Endodermal cell (in vitro differentiated cells): ENCODE results near the gene RHEB. TPM values are rescaled to one million over a fixed set of nuclear protein-coding genes. Genes with fewer than 3 reads are reported as not detected.

Experiments
- DNase-seq: peaks from one replicate; pipeline ENCODE4 v3.0.0-alpha.2; 2017
- H3K27ac ChIP-seq: 2 replicates; pipeline ENCODE4 v1.5.1; 2013; ENCODE audit warnings: mild to moderate bottlenecking, low read depth, low read length, moderate library complexity
- H3K27me3 ChIP-seq: 2 replicates; pipeline ENCODE4 v1.6.1; 2013; ENCODE audit warnings: mild to moderate bottlenecking, low read length, moderate library complexity; ENCODE audit not compliant: insufficient read depth, control insufficient read depth, poor library complexity, severe bottlenecking
- H3K36me3 ChIP-seq: 2 replicates; pipeline ENCODE4 v1.7.0; 2013; ENCODE audit warnings: mild to moderate bottlenecking, low read length, moderate library complexity; ENCODE audit not compliant: control insufficient read depth, insufficient read depth
- H3K4me1 ChIP-seq: one replicate; pipeline ENCODE4 v1.7.0; 2013; ENCODE audit warnings: low read length; ENCODE audit not compliant: control insufficient read depth, insufficient read depth
- H3K4me3 ChIP-seq: 2 replicates; pipeline ENCODE4 v1.5.1; 2013; ENCODE audit warnings: mild to moderate bottlenecking, low read length, moderate library complexity
- H3K9ac ChIP-seq: 2 replicates; pipeline ENCODE4 v1.6.1; 2013; ENCODE audit warnings: mild to moderate bottlenecking, low read length, moderate library complexity; ENCODE audit not compliant: poor library complexity, severe bottlenecking; ENCODE audit errors: extremely low read depth
- H3K9me3 ChIP-seq: 2 replicates; pipeline ENCODE4 v1.6.1; 2013; ENCODE audit warnings: mild to moderate bottlenecking, low read length, moderate library complexity; ENCODE audit not compliant: control insufficient read depth
- H3K27ac Mint-ChIP-seq: 2 replicates; pipeline ENCODE4 v1.8.0; 2020; ENCODE audit warnings: mixed read lengths
- H3K27me3 Mint-ChIP-seq: 2 replicates; pipeline ENCODE4 v1.8.0; 2021; ENCODE audit warnings: mild to moderate bottlenecking, mixed read lengths; ENCODE audit not compliant: insufficient read depth
- H3K36me3 Mint-ChIP-seq: 2 replicates; pipeline ENCODE4 v1.8.0; 2020; ENCODE audit warnings: low read depth, mixed read lengths
- H3K4me1 Mint-ChIP-seq: 2 replicates; pipeline ENCODE4 v1.8.0; 2020; ENCODE audit warnings: mixed read lengths
- H3K4me3 Mint-ChIP-seq: 2 replicates; pipeline ENCODE4 v1.8.0; 2020; ENCODE audit warnings: mild to moderate bottlenecking, moderate library complexity, mixed read lengths
- H3K9me3 Mint-ChIP-seq: 2 replicates; pipeline ENCODE4 v1.8.0; 2020; ENCODE audit warnings: mild to moderate bottlenecking, mixed read lengths
- CTCF ChIP-seq: fragments of 200-600 bp; sonication (generic); conservative IDR thresholded peaks from 2 replicates; pipeline ENCODE4 v1.5.0; 2021; ENCODE audit warnings: antibody characterized with exemption, mild to moderate bottlenecking
- WGBS, 2 experiments: methylation state at CpG; one replicate each; pipeline versions ENCODE4 v1.1.5 to v1.1.7; 2013; ENCODE audit warnings: missing lambda C conversion rate in 2 of 2, mixed read lengths in 1 of 2; ENCODE audit not compliant: insufficient coverage in 1 of 2, insufficient read length in 1 of 2; 5-methylcytosine and 5-hydroxymethylcytosine counted together
- total RNA-seq, 2 donors: library from RNA; stranded (reverse); fragmentation: NEBNext Ultra II Directional in 1 of 2; extraction: Animal tissue kit (Norgen Biotek cat#: 25700) in 1 of 2; gene quantifications; 2 replicates in 1 of 2; 3 replicates in 1 of 2; pipeline ENCODE4 v1.2.1, GENCODE V29; 2021

Gene RHEB
- total RNA-seq, 2 donors from 2014 or later: 108 to 113 TPM

- H3K4me3 Mint-ChIP-seq: no peak overlapping the region
- Histone ChIP-seq H3K4me3 (no peak overlapping the region), H3K27ac (no peak overlapping the region), H3K36me3 (no peaks in the 10 kb centered on the region), H3K4me1 (peaks cover 19% of the 10 kb centered on the region), H3K27me3 (no peaks in the 10 kb centered on the region), H3K9me3 (no peaks in the 10 kb centered on the region), H3K9ac (no peak overlapping the region)
- H3K27me3 Mint-ChIP-seq: no peaks in the 10 kb centered on the region
- H3K27ac Mint-ChIP-seq: peak overlapping the region; percentile 17
- H3K36me3 Mint-ChIP-seq: no peaks in the 10 kb centered on the region
- H3K4me1 Mint-ChIP-seq: peaks cover 53% of the 10 kb centered on the region
- 85 to 95% methylated on average over 5 of the region's 5 CpGs for WGBS, 2 experiments
- no peaks in the 10 kb centered on the region for H3K9me3 Mint-ChIP-seq
- no peak for TF ChIP-seq CTCF
- no peak for DNase-seq
Measured at GRCh38 chr7:151429237-151429559, 90.5 kb downstream of the RHEB start.

DNA sequence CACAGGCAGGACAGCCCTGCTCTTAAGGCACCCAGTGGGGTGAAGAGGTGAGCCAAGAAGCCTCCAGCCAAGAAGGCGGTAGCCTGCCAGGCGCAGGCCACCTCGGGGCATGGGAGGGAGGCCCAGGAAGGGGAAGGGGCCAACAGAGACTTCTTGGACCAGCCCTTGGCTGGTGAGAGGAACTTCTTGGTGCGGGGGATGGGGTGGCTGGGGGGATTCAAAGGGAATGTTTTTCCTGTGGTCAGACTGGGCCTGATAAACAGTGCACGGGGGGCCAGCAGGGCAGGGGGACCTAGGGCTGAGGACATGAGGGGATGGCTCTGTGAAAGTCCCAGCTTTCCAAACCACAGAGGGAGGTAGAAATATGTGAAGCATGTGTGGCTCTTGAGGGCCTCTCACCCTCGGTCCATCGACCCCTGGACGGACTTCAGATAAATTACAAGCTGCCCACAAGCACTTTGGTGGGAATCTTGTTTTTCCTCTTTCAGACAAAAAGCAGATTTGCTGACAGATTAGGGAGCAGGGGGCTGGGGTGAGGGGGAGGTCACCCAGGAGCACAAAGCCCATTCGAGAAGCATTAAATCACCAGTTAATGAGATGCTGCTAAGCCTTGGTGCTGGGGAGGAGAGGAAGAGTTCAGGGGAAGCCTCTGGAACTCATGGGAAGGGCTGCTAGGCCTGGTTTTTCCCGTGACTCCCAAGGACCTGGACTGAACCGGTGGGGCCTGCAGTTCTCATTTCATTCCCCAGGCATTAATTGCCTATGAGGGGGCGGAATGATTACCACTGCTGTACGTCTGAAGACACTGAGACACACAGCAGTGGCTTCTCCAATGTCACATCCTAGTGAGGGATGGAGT is 91.1 kb downstream of the RHEB start:
- Mint-ChIP-seq H3K4me1 (peaks cover 57% of the 10 kb centered on the region), H3K27me3 (no peaks in the 10 kb centered on the region), H3K4me3 (peak overlapping the region; percentile 30), H3K9me3 (no peaks in the 10 kb centered on the region), H3K27ac (peak overlapping the region; percentile 90), H3K36me3 (no peaks in the 10 kb centered on the region)
- no peaks in the 10 kb centered on the region for H3K36me3 ChIP-seq
- H3K27me3 ChIP-seq: no peaks in the 10 kb centered on the region
- peaks cover 25% of the 10 kb centered on the region for H3K4me1 ChIP-seq
- peak; percentile 71 for DNase-seq
- H3K9me3 ChIP-seq: no peaks in the 10 kb centered on the region
- peak overlapping the region; percentile 21 for H3K27ac ChIP-seq
- WGBS, 2 experiments: 46 to 63% methylated on average over 5 to 13 of the region's 13 CpGs
- H3K4me3 ChIP-seq: no peak overlapping the region
- H3K9ac ChIP-seq: no peak overlapping the region
- no peak for TF ChIP-seq CTCF

- H3K4me3 ChIP-seq: no peak overlapping the region
- 89 to 90% methylated on average over 5 to 10 of the region's 10 CpGs for WGBS, 2 experiments
- peak overlapping the region; percentile 90 for H3K27ac Mint-ChIP-seq
- no peak for TF ChIP-seq CTCF
- peaks cover 25% of the 10 kb centered on the region for H3K4me1 ChIP-seq
- peak overlapping the region; percentile 30 for H3K4me3 Mint-ChIP-seq
- no peaks in the 10 kb centered on the region for H3K36me3 ChIP-seq
- no peaks in the 10 kb centered on the region for H3K9me3 ChIP-seq
- H3K27me3 Mint-ChIP-seq: no peaks in the 10 kb centered on the region
- H3K9ac ChIP-seq: no peak overlapping the region
- H3K36me3 Mint-ChIP-seq: no peaks in the 10 kb centered on the region
- no peaks in the 10 kb centered on the region for H3K27me3 ChIP-seq
- no peak for DNase-seq
- no peak overlapping the region for H3K27ac ChIP-seq
- H3K4me1 Mint-ChIP-seq: peaks cover 61% of the 10 kb centered on the region
- no peaks in the 10 kb centered on the region for H3K9me3 Mint-ChIP-seq
Measured at GRCh38 chr7:151427705-151428377, 91.9 kb downstream of the RHEB start.
